ENCODE data around the gene SAXO1.

DNA sequence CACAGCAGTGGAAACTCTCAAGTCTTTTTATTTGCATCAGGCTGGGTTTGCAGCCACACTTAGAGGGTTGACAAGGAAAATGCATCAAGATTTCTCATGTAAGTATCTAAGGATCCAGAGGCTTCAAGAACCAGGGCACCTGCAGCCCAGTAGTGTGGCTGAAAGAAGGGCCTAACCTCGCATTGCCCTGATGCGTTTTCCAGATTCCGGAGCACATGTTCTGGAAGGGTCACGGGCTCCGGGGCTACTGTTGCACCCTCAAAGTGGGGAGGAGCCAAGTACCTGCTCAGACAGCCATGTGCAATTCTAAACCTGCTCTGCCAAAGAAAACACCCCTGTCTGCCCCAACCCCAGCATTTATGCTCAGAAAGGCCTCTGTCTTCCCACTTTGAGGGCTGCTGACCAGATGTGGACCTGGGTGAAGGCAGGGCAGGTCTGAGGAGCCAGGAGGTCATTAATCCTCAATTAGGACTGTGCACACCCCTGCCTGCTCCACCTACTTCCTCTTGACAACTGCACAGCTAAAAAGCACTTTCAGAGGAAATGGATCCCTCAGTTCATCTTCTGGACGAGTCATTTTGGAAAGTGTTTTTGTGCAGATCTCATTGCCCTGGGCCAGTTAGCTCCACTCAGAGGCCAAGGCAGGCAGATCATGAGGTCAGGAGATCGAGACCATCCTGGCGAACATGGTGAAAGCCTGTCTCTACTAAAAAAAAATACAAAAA, 110.7 kb downstream of the SAXO1 start:
- TF ChIP-seq CTCF (IDR thresholded peaks at IDR 0.05) (no peak), ESRRA (CRISPR knock-in tag; IDR thresholded peaks at IDR 0.05; ENCODE audit: borderline replicate concordance) (no peak), ZNF263 (CRISPR knock-in tag; IDR thresholded peaks at IDR 0.05; ENCODE audit: low read depth) (no peak), ZNF423 (CRISPR knock-in tag; IDR thresholded peaks at IDR 0.05) (no peak)
- TF ChIP-seq, protein P1, sequence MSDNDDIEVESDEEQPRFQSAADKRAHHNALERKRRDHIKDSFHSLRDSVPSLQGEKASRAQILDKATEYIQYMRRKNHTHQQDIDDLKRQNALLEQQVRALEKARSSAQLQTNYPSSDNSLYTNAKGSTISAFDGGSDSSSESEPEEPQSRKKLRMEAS (CRISPR knock-in tag; IDR thresholded peaks at IDR 0.05) = no peak
